ENCODE measurements around the gene CPSF3. TPM values are rescaled to one million over a fixed set of nuclear protein-coding genes. Genes with fewer than 3 reads are reported as not detected.

CPSF3 gene
- total and polyA plus RNA-seq, 2 of the 8 experiments (the other 6 are each of a cell fraction or from before 2014, with no cell fraction given): 44.5 to 93.3 TPM

GRCh38 chr2:9375857-9376428 is 47.5 kb upstream of the CPSF3 start (continued):
- TF ChIP-seq, protein P1, sequence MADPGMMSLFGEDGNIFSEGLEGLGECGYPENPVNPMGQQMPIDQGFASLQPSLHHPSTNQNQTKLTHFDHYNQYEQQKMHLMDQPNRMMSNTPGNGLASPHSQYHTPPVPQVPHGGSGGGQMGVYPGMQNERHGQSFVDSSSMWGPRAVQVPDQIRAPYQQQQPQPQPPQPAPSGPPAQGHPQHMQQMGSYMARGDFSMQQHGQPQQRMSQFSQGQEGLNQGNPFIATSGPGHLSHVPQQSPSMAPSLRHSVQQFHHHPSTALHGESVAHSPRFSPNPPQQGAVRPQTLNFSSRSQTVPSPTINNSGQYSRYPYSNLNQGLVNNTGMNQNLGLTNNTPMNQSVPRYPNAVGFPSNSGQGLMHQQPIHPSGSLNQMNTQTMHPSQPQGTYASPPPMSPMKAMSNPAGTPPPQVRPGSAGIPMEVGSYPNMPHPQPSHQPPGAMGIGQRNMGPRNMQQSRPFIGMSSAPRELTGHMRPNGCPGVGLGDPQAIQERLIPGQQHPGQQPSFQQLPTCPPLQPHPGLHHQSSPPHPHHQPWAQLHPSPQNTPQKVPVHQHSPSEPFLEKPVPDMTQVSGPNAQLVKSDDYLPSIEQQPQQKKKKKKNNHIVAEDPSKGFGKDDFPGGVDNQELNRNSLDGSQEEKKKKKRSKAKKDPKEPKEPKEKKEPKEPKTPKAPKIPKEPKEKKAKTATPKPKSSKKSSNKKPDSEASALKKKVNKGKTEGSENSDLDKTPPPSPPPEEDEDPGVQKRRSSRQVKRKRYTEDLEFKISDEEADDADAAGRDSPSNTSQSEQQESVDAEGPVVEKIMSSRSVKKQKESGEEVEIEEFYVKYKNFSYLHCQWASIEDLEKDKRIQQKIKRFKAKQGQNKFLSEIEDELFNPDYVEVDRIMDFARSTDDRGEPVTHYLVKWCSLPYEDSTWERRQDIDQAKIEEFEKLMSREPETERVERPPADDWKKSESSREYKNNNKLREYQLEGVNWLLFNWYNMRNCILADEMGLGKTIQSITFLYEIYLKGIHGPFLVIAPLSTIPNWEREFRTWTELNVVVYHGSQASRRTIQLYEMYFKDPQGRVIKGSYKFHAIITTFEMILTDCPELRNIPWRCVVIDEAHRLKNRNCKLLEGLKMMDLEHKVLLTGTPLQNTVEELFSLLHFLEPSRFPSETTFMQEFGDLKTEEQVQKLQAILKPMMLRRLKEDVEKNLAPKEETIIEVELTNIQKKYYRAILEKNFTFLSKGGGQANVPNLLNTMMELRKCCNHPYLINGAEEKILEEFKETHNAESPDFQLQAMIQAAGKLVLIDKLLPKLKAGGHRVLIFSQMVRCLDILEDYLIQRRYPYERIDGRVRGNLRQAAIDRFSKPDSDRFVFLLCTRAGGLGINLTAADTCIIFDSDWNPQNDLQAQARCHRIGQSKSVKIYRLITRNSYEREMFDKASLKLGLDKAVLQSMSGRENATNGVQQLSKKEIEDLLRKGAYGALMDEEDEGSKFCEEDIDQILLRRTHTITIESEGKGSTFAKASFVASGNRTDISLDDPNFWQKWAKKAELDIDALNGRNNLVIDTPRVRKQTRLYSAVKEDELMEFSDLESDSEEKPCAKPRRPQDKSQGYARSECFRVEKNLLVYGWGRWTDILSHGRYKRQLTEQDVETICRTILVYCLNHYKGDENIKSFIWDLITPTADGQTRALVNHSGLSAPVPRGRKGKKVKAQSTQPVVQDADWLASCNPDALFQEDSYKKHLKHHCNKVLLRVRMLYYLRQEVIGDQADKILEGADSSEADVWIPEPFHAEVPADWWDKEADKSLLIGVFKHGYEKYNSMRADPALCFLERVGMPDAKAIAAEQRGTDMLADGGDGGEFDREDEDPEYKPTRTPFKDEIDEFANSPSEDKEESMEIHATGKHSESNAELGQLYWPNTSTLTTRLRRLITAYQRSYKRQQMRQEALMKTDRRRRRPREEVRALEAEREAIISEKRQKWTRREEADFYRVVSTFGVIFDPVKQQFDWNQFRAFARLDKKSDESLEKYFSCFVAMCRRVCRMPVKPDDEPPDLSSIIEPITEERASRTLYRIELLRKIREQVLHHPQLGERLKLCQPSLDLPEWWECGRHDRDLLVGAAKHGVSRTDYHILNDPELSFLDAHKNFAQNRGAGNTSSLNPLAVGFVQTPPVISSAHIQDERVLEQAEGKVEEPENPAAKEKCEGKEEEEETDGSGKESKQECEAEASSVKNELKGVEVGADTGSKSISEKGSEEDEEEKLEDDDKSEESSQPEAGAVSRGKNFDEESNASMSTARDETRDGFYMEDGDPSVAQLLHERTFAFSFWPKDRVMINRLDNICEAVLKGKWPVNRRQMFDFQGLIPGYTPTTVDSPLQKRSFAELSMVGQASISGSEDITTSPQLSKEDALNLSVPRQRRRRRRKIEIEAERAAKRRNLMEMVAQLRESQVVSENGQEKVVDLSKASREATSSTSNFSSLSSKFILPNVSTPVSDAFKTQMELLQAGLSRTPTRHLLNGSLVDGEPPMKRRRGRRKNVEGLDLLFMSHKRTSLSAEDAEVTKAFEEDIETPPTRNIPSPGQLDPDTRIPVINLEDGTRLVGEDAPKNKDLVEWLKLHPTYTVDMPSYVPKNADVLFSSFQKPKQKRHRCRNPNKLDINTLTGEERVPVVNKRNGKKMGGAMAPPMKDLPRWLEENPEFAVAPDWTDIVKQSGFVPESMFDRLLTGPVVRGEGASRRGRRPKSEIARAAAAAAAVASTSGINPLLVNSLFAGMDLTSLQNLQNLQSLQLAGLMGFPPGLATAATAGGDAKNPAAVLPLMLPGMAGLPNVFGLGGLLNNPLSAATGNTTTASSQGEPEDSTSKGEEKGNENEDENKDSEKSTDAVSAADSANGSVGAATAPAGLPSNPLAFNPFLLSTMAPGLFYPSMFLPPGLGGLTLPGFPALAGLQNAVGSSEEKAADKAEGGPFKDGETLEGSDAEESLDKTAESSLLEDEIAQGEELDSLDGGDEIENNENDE (IDR thresholded peaks at IDR 0.05; ENCODE audit: insufficient replicate concordance, low read length): no peak
